ENCODE data around the gene LRRC10. TPM values are rescaled to one million over a fixed set of nuclear protein-coding genes. Genes with fewer than 3 reads are reported as not detected.
"Not testable (repeated sequence)": the region's sequence is repeated elsewhere in the genome, so short reads cannot be mapped to it uniquely, and the experiment has no call there.

The LRRC10 gene
- total RNA-seq, 4 donors from 2014 or later: not detected

GRCh38 chr12:69610126-69610525 is 581 bp downstream of the LRRC10 start:
- intact Hi-C loops (cut with DNase I; ENCODE audit: low total_unique reads): no loop called here
- no peaks in the 10 kb centered on the region for H3K4me1 ChIP-seq
- no peak for TF ChIP-seq POLR2A (IDR thresholded peaks at IDR 0.05)
- TF ChIP-seq EP300 (IDR thresholded peaks at IDR 0.05; ENCODE audit: low read depth): no peak
- TF ChIP-seq CTCF (IDR thresholded peaks at IDR 0.05): no peak
- TF ChIP-seq POLR2AphosphoS5 (IDR thresholded peaks at IDR 0.05): no peak
- WGBS, 2 donors (ENCODE audit: low coverage in 1 of 2): 92 to 100% methylated on average over 1 to 15 of the region's 15 CpGs
- no peak overlapping the region for H3K4me3 ChIP-seq
- in situ Hi-C loops (cut with MboI; ENCODE audit: low pct_ligation_motif_present in 1 of 4, low pct_unique_long_range_greater_than_20kb in 1 of 4, low sequenced_read_pairs in 3 of 4): no loop called here
- H3K27ac ChIP-seq: no peak overlapping the region
- DNase-seq: no peak
- no peaks in the 10 kb centered on the region for H3K27me3 ChIP-seq
- H3K9me3 ChIP-seq: no peaks in the 10 kb centered on the region
- no peaks in the 10 kb centered on the region for H3K36me3 ChIP-seq

GRCh38 chr12:69608114-69608513 is 2.6 kb downstream of the LRRC10 start:
- in situ Hi-C loops (cut with MboI; ENCODE audit: low pct_ligation_motif_present in 1 of 4, low pct_unique_long_range_greater_than_20kb in 1 of 4, low sequenced_read_pairs in 3 of 4): no loop called here
- WGBS, 2 donors (ENCODE audit: low coverage in 1 of 2): 69 to 92% methylated on average over 2 of the region's 2 CpGs
- TF ChIP-seq POLR2AphosphoS5 (IDR thresholded peaks at IDR 0.05) (no peak), EP300 (IDR thresholded peaks at IDR 0.05; ENCODE audit: low read depth) (no peak), POLR2A (IDR thresholded peaks at IDR 0.05) (no peak), CTCF (IDR thresholded peaks at IDR 0.05) (no peak)
- H3K27ac ChIP-seq: no peak overlapping the region
- peaks cover 0 to 5% (median 0%) of the 10 kb centered on the region in 4 donors for H3K36me3 ChIP-seq
- DNase-seq: no peak
- H3K4me3 ChIP-seq: no peak overlapping the region
- H3K9me3 ChIP-seq: no peaks in the 10 kb centered on the region
- no peaks in the 10 kb centered on the region for H3K27me3 ChIP-seq
- H3K4me1 ChIP-seq: no peaks in the 10 kb centered on the region
- intact Hi-C loops (cut with DNase I; ENCODE audit: low total_unique reads): no loop called here

- 75 to 89% methylated on average over 2 of the region's 3 CpGs for WGBS, 2 donors (ENCODE audit: low coverage in 1 of 2)
- in situ Hi-C loops (cut with MboI; ENCODE audit: low pct_ligation_motif_present in 1 of 4, low pct_unique_long_range_greater_than_20kb in 1 of 4, low sequenced_read_pairs in 3 of 4); H3K27ac ChIP-seq; intact Hi-C loops (cut with DNase I; ENCODE audit: low total_unique reads); H3K27me3 ChIP-seq; H3K4me3 ChIP-seq; H3K9me3 ChIP-seq; H3K4me1 ChIP-seq; DNase-seq: not testable (repeated sequence)
- H3K36me3 ChIP-seq: peaks cover 0 to 36% (median 14%) of the 10 kb centered on the region in 4 donors
These were observed 6.4 kb downstream of the LRRC10 start for GRCh38 chr12:69604275-69604674.

GRCh38 chr12:69603556-69603955 is 7.2 kb downstream of the LRRC10 start:
- in situ Hi-C loops (cut with MboI; ENCODE audit: low pct_ligation_motif_present in 1 of 4, low pct_unique_long_range_greater_than_20kb in 1 of 4, low sequenced_read_pairs in 3 of 4); DNase-seq; H3K27ac ChIP-seq; H3K9me3 ChIP-seq; H3K4me3 ChIP-seq; intact Hi-C loops (cut with DNase I; ENCODE audit: low total_unique reads); H3K4me1 ChIP-seq; H3K27me3 ChIP-seq: not testable (repeated sequence)
- WGBS, 2 donors (ENCODE audit: low coverage in 1 of 2): 98 to 100% methylated on average over 4 to 6 of the region's 6 CpGs
- H3K36me3 ChIP-seq: peaks cover 0 to 43% (median 17%) of the 10 kb centered on the region in 4 donors

- in situ Hi-C loops (cut with MboI; ENCODE audit: low pct_ligation_motif_present in 1 of 4, low pct_unique_long_range_greater_than_20kb in 1 of 4, low sequenced_read_pairs in 3 of 4) (no loop called here), intact Hi-C loops (cut with DNase I; ENCODE audit: low total_unique reads) (no loop called here)
- peaks cover 0 to 49% (median 20%) of the 10 kb centered on the region in 4 donors for H3K36me3 ChIP-seq
- H3K4me1 ChIP-seq: peaks cover 0 to 12% (median 0%) of the 10 kb centered on the region in 4 donors
- no peak overlapping the region for H3K27ac ChIP-seq
- H3K4me3 ChIP-seq: no peak overlapping the region
- DNase-seq: no peak
- no peaks in the 10 kb centered on the region for H3K27me3 ChIP-seq
- H3K9me3 ChIP-seq: no peaks in the 10 kb centered on the region
- TF ChIP-seq POLR2AphosphoS5 (IDR thresholded peaks at IDR 0.05): no peak
- no peak for TF ChIP-seq POLR2A (IDR thresholded peaks at IDR 0.05)
- TF ChIP-seq CTCF (IDR thresholded peaks at IDR 0.05): no peak
- no peak for TF ChIP-seq EP300 (IDR thresholded peaks at IDR 0.05; ENCODE audit: low read depth)
These were observed 7.8 kb downstream of the LRRC10 start for GRCh38 chr12:69602954-69603353.
